ENCODE data around the gene PIK3CA.
"Not testable (repeated sequence)": the region's sequence is repeated elsewhere in the genome, so short reads cannot be mapped to it uniquely, and the experiment has no call there.

PIK3CA gene

GRCh38 chr3:179147873-179148615 lies at the start of gene PIK3CA:
PIK3CA (plus strand) TSS chr3:179148357; CDS start chr3:179198826, 50,469 bp downstream.
- DNase-seq: no peak

DNA sequence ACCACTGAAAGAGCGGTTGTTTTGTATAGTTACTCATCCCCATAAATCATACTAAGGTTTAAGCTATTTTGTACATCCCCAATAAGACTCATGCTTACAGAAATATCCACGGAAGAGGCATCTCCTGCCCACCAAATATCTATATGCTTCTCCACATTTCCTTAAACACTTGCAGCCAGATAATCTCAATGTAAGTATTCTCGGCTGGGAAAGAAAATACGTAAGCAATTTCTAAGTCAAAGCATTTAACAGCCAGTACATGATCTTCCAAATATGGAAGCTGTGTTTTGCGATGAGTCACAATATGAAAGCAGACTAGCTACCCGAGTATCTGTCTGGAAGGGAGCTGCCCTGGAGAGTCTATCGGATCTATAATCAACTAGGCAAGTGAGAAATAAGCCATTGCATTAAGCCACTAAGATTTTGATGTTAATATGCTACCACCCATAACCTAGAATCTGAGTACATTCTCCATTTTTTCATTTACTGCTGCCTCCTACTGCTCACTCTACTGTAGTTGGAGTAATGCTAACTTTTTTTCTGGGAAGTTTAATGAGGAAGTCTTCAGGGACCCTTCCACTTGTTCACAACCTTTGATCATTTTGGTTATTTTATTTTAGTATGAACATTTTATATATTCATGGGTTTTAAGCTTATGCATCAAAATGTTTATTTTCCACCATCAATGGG lies 49.6 kb upstream of the PIK3CA start:
- no peak for DNase-seq

GRCh38 chr3:179100652-179101051 lies 47.5 kb upstream of the PIK3CA start:
- DNase-seq: no peak

DNA sequence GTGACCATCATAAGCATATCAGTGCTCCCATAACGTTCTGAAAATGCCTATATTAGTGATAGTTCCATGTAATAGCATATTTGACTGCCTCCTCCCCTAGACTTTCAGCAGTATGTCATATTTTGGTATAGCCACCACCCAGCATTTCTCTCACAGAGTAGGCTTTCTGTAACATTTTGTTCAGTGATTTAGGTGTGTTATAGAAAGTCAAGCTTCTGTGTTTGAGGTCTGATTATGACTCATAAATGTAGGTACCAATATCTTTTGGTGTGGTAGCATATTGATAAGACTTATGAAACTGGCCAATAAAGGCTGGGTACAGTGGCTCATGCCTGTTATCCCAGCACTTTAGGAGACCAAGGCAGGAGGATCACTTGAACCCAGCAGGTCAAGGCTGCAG lies 42.3 kb upstream of the PIK3CA start:
- DNase-seq: no peak

- no peak for DNase-seq
Observed at GRCh38 chr3:179107617-179108016, 40.5 kb upstream of the PIK3CA start.

DNA sequence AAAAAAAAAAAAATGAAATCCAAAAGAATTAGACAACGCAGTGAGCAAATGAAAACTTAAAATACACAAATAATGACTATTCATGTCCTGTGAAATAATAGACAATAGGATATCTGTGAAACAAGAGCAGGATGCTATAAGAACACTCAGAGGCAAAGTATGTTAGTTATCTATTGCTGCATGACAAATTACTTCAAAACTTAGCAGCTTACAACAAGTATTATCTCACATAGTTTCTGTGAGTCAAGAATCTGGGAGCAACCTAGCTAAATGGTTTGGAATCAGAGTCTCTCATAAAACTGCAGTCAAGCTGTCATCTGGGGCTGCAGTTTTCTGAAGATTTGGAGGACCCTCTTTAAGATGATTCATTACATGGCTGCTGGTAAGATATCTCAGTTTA lies 40.1 kb upstream of the PIK3CA start:
- DNase-seq: no peak

- DNase-seq: no peak
Observed at GRCh38 chr3:179113903-179114302, 34.3 kb upstream of the PIK3CA start.

- DNase-seq: not testable (repeated sequence)
Observed at GRCh38 chr3:179115444-179115843, 32.7 kb upstream of the PIK3CA start.

- DNase-seq: no peak
Observed at GRCh38 chr3:179116816-179117215, 31.3 kb upstream of the PIK3CA start.

DNA sequence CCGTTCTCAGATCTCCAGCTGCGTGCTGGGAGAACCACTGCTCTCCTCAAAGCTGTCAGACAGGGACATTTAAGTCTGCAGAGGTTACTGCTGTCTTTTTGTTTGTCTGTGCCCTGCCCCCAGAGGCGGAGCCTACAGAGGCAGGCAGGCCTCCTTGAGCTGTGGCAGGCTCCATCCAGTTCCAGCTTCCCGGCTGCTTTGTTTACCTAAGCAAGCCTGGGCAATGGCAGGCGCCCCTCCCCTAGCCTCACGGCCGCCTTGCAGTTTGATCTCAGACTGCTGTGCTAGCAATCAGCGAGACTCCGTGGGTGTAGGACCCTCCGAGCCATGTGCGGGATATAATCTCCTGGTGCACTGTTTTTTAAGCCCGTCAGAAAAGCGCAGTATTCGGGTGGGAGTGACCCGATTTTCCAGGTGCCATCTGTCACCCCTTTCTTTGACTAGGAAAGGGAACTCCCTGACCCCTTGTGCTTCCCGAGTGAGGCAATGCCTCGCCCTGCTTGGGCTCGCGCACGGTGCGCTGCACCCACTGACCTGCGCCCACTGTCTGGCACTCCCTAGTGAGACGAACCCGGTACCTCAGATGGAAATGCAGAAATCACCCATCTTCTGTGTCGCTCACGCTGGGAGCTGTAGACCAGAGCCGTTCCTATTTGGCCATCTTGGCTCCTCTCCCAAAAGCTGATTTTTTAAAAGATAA lies 15.8 kb upstream of the PIK3CA start:
- not testable (repeated sequence) for DNase-seq

DNA sequence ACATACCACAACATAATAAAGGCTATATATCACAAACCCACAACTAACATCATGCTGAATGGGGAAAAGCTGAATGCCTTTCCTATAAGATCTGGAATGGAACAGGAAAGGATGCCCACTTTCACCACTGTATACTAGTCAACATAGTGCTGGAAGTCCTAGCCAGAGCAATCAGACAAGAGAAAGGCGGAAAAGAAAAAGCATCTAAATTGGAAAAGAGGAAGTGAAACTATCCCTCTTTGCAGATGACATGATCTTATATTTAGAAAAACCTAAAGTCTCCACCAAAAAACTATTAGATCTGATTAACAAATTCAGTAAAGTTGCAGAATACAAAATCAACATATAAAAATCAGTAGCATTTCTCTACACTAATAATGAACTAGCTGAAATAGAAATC lies 14.6 kb upstream of the PIK3CA start:
- no peak for DNase-seq

DNA sequence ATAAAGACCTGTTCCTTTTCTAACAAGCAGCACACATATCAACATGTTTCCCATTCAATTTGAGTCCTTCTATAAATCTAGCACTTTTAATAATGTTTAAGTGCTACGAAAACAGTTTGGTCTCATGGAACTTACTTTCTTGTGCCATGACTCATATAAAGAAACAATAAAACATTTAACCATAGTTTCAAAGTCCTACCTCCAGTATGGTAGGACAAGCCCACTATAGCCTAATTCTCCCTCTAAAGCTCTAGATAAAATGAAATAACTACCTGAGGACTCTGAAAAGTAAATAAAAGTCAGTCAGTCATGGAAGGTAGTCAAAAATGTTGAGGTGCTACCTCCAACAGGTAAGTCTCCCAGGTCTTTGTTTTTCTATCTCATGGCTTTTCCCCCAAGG lies 12.0 kb upstream of the PIK3CA start:
- DNase-seq: no peak

DNA sequence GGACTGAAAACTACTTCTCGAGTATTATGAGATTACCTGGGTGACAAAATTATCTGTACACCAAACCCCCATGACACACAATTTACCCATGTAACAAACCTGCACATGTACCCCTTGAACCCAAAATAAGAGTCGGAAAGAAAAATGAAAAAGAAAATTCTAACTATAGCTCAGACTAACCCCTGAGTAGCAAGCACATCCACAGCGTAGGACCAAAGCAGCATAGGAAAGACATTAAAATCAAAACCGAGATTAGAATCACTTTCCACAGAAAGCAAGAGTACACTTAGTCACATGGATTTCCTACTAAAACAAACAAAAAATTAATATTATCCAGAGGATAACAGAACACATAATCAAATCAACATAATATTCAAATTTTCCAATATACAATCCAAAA lies 6.3 kb upstream of the PIK3CA start:
- no peak for DNase-seq

- DNase-seq: no peak
Observed at GRCh38 chr3:179146911-179147513, 1.1 kb upstream of the PIK3CA start.

DNA sequence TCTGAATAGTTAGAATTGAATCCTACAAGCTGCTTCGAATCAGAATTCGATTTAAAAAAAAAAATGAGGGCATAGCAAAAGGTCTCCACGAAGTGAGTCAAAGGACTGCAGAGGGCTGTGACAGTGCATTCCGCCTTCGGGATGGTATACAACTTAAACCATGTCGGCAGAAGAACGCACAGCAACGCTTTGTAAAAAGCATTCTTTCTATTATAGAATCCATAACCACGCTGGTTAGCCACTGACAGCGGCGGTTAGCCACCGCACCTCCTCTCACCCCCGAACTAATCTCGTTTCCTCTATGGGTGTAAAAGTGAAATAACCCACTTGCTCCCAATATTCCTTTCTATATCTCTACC lies 664 bp upstream of the PIK3CA start:
- DNase-seq: no peak

- DNase-seq: no peak
Observed at GRCh38 chr3:179148616-179149405, 654 bp downstream of the PIK3CA start.

DNA sequence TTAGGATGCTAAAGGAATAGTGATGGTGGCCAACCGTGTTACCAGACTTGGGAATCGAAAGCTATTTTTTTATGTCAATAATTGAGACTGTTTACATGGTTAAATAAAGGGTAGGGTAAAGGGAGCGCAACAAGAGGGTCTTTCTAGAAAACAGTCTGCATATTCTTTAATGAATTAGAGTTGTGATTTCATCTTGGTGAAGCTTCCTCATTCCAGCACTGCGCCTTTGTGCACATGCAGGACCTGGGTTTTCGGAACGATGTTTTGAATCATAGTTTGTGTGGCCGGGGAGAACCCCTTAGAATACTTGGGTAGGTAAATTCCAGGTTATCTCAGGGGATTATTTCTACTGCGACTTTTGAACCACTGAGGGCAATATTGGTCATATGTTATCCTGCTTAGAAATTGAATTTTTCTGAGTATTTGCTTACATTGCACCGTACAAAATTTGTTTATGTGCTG lies 1.3 kb downstream of the PIK3CA start:
- DNase-seq: no peak

- DNase-seq: no peak
Observed at GRCh38 chr3:179149951-179150350, 1.8 kb downstream of the PIK3CA start.

- DNase-seq: no peak
Observed at GRCh38 chr3:179150610-179151009, 2.5 kb downstream of the PIK3CA start.

DNA sequence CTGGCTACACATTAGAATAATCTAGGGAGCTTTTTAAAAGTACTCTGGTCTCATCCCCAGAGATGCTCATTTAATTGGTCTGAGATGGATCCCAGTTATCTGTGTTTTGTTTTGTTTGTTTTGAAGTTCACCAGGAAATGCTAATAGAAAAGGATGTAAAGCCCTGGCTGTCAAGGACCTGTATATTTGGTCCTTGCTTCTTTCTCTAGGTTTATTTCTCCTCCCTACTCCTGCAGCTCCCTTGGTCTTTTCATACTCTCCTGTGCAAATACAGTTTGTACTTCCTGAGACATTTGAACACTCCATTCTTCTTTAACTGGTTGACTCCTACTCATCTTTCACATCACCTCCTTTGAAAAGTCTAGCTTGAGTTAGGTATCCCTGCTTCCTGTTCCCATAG lies 3.3 kb downstream of the PIK3CA start:
- no peak for DNase-seq

- DNase-seq: no peak
Observed at GRCh38 chr3:179156170-179156569, 8.0 kb downstream of the PIK3CA start.

DNA sequence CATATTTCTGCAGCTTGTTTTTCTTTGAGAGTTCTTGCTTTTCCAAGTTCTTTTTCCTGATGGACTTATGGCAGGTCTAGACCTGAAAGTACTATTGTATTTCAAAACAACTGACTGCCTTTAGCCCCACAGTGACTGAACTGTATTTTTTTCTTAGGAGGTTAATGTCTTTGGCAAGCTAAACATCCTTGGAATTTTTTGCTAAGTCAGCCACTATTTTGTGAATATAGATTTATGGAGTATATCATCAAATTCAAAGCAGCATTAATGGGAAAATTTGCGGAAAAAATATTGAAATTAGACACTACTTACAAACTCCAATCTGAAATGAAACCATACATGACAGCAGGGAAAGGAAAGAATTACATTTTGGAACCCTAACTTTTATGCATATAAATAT lies 8.6 kb downstream of the PIK3CA start:
- no peak for DNase-seq
